KBM-7 (cell line): ENCODE data around the gene RPL27.
"Not testable (repeated sequence)": the region's sequence is repeated elsewhere in the genome, so short reads cannot be mapped to it uniquely, and the experiment has no call there.

Source experiments
- DNase-seq: peaks from one replicate; pipeline ENCODE4 v3.0.0-alpha.2; 2015
- in situ Hi-C: fragments of 300-500 bp; cut with MboI; formaldehyde crosslinking; loops from 2 replicates; pipeline ENCODE4 v1.14.3; 2020; ENCODE audit warnings: low sequenced_read_pairs, low pct_unique_long_range_greater_than_20kb, mixed read lengths

Gene RPL27

DNA sequence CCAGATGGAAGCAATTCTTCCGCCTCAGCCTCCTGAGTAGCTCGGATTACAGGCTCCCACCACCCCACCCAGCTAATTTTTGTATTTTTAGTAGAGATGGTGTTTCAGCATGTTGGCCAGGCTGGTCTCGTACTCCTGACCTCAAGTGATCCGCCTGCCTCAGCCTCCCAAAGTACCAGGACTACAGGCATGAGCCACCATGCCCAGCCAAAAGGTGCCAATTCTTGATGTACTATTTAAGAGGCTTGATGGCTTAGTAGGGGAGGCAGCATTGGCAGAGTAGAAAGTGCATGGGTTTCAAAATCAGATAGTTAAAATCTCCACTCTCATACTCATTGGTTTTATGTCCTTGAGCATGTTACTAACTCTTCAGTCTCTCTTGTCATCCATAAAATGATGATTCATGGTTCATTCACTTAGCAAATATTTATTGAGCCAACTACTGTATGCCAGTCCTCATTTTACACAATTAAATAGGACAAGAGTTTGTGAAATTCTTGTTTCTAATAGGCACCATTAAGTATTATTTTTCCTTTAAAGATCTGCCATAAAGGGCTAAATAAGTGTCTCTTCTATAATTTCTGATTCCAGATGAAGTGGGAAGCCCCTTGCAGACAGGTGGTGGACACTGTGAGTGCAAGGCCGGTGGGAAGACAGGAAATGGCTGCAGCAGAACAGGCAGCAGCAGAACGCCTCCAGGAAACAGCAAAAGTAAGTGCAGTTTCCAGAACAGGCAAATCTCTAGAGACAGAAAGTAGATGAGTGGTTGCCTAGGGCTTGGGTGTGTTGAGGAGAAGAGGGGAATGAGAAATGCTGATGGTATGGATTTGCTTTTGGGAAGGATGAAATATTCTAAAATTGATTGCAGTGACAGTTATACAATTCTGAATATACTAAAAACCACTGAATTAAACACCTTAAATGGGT is 8.2 kb upstream of the RPL27 start:
- in situ Hi-C loops, result no loop called here
- DNase-seq, result no peak

DNA sequence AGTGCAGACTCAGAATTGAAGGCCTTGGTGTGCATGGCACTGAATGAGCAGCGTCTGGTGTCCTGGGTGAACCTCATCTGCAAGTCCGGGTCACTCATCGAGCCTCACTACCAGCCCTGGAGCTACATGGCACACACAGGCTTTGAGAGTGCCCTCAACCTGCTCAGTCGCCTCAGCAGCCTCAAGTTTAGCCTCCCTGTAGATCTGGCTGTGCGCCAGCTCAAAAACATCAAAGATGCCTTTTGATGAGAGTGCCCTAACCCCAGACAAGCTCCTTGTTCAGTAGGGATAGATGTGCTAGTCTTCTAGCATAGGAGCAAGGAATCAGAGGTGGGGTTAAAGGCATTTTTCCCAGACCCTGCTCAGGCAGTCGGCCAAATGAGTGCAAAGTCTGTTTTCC is 6.7 kb upstream of the RPL27 start:
- DNase-seq, result no peak
- in situ Hi-C loops, result no loop called here

DNA sequence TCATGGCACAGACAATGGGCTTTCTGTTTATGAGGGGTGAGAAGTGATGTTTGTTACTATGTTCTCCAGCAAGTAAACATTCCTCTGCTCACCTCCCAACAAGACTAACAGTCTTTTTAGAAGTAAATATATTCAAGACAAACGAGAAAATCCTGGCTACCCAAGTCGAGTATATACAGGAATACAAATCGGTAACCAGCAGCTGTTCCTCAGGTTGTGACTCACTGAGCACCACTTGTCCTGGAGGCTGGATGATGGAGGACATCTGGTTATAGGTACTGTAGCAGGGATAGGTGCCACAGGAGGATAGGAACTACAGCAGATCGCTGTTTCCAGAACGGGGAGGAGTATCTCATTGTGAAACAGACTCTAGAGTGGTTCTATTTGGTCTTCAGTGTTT is 5.3 kb upstream of the RPL27 start:
- in situ Hi-C loops, result no loop called here
- no peak for DNase-seq

DNA sequence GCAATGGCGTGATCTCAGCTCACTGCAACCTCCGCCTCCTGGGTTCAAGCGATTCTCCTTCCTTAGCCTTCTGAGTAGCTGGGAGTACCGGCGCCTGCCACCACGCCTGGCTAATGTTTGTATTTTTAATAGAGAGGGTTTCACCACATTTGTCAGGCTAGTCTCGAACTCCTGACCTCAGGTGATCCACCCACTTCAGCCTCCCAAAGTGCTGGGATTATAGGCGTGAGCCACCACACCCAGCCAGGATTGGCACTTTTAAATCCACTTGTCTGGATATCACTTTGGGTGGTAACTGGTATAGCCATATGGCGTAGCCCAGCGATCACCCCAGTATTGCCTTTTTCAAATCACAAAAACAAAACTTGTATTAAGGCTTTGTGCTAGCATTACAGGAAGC is 4.3 kb upstream of the RPL27 start:
- in situ Hi-C loops, DNase-seq: not testable (repeated sequence)

DNA sequence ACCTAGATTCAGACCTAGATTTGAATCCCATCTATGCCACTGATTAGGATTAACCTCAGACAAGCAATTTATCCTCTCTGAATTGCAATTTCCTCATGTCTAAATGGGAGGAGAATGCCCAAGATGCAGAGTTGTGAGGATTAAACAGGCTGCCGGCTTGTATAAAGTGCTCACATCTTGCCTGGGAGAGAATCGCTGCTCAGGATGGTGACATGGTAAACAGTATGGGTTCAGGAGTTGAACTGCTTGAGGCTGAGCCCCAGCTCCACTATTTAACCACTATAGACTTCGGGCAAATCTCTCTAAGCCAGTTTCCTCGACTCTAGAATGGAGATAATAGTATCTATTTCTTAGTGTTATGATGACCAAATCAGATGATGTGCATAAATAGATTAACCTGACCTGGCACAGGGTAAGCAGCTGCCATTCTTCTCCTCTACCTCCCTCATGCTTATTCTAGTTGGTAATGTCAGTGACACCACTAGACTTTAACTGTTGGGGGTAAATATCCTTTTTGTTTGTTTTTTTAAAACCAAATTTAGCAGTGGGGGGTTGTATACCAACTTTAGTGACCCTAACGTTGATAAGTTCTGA is 732 bp upstream of the RPL27 start:
- DNase-seq, result no peak
- in situ Hi-C loops, result no loop called here

DNA sequence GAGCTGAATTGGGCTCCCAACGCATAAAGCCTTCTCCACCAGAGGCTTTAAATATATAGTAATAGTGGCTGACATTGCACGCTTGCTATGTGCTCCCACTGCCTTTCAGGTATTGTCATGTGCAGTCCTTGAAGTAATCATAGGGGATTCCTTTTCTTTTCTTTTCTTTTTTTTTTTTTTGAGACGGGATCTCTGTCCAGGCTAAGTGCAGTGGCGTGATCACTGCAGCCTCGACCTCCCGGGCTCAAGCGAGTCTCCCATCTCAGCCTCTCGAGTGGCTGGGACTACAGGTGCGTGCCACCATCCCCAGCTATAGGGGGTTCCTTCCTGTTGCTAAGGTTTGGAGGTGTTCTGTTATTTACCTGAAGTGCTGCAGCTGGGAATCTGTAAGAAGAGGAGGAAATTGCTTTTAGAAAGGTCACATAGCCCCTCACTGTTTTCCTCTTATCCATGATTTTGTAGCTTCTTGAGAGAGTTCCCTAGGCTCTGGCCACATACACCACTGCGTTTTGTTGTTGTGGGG is 845 bp downstream of the RPL27 start:
- in situ Hi-C loops, result no loop called here

DNA sequence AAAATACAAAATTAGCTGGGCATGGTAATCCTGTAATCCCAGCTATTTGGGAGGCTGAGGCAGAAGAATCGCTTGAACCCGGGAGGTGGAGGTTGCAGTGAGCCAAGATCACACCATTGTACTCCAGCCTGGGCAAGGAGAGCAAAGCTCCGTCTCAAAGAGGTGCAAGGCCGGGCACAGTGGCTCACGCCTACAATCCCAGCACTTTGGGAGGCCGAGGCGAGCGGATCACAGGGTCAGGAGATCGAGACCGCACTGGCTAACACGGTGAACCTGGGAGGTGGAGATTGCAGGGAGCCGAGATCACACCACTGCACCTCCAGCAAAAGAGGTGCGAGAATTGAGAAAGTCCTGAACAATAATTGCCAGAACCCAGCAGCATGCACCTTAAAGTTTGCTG is 2.7 kb downstream of the RPL27 start:
- in situ Hi-C loops, result loop anchor here (25.0 kb wide), 1 partner anchor 361 kb away; no protein-coding TSS in a partner anchor
- DNase-seq, result not testable (repeated sequence)

More for the DNA sequence above, 845 bp downstream of the RPL27 start:
- DNase-seq, result no peak

DNA sequence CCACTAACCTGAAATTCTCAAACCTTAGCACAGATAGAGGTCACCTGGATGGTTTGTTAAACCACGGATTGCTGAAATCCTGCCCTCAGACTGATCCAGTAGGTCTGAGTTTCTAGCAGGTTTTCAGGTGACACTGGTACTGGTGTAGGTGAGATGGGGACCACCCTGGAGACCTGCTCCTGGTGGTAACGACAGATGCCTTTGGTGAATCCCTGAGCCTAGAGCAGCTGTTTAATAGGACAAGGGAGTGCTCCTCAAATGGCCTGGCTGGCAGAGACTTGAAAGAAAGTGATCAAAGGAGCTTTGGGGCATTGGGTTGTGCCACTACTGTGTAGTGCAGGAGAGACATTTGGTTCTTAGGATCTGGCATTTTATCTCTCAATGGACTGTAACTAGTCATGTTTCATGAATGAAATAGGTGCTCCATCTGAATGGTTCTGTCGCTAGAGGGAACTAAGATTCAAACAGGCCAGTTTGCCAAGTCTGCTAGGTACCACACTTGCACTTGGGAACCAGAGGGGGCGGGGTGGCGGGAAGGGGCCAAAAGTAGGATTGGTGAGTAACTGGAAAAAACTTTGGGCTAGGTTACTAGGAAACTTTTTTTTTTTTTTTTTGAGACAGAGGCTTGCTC is 5.4 kb downstream of the RPL27 start:
- no peak for DNase-seq
- in situ Hi-C loops, result loop anchor here (25.0 kb wide), 1 partner anchor 359 kb away; no protein-coding TSS in a partner anchor

DNA sequence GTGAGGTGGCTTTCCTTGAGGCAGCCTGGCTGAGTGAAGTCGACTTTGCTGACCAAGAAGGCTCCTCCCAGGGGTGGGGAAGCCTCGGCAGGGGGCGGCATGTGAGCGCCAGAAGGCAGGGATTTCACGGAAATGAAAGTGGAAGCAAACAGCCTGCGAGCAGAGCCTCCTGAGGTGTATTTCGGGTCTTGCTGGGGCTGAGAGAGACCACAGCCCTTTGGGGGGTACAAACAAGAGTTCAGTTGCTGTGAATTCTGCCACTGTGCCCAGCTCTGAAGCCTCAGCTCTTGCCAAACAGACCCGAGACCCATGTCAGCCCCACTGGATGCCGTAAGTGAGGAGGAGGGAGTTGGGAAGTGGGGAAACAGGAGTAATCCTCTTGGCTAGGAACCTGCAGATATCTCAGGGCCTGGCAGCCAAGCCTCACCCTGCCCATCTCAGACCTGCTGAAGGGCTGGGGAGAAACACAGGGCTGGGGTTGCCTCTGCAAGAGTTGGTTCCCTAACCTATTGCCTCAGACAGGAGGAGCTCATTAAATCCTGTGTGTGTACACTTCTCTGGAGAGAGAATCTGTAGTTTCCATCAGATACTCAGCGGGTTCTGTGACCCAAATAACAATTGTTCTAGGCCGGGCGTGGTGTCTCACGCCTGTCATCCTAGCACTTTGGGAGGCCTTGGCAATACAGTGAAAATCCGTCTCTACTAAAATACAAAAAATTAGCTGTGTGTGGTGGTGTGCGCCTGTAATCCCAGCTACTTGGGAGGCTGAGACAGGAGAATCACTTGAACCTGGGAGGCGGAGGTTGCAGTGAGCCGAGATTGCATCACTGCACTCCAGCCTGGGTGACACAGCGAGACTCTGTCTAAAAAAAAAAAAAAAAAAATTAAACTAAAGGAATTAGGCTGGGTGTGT is 8.7 kb downstream of the RPL27 start, which contains the start of gene IFI35:
Gene IFI35, plus strand, starts transcription at position 146 of the 913 bp plus-strand sequence. Its CDS starts 164 bp downstream, at position 310.
- in situ Hi-C loops, result loop anchor here (25.0 kb wide), 1 partner anchor 355 kb away; no protein-coding TSS in a partner anchor
- peak; percentile 85 for DNase-seq

DNA sequence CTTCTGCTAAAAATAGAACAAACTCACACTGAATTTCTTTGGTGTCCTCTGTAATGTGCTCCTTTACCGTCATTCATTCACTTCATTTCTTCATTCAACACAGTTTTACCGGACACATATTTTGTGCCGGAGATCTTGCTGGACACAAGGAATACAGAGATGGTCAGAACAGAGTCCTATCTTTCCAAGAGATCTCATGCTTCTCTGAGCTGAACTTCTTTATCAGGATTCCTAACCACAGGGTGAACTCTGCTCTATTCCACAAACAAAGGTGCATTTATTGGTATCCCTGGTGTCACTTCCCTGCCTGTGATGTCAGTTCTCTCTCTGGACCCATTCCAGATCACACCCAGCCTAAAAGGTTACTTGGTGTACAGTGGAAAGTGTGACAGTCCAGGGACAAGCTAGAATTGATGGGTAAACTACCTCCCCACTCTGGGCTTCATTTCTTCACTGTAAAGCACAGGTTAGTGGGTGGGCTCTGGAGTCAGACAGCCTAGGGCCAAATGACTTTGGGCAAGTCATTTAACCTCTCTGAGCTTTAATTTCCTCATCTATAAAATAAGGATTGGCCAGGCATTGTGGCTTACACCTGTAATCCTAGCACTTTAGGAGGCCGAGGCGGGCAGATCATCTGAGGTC is 12.6 kb downstream of the RPL27 start:
- in situ Hi-C loops, result loop anchor here (10.0 to 25.0 kb wide), 2 partner anchors 56 to 352 kb away; no protein-coding TSS in a partner anchor
- DNase-seq, result no peak

DNA sequence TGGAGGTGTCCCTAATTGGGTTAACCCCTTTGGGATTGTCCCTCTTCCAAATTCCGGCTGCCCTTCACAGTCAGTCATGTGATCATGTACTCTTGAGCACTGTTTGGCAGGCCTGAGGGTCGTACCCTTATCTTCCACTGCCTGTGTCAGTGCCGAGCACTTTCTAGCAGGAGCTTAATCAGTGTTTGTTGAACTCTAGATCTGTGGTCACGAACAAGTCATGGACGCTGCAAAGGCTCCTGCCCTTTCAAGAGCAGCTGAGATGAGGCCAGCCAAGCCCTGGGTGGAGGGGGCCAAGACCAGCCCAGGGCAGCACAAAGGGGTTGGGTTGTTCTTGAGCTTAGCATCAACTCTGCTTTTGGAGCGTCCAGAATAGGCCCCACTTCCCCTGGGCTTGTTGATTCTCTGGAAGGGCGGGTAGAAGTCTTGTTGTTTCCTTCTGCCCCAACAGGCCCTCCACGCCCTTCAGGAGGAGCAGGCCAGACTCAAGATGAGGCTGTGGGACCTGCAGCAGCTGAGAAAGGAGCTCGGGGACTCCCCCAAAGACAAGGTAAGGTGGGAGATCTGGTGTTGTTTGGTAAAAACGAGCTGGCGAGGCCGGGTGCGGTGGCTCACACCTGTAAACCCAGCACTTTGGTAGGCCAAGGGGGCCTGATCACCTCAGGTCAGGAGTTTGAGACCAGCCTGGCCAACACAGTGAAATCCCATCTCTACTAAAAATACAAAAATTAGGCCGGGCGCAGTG is 13.7 kb downstream of the RPL27 start:
- no peak for DNase-seq
- in situ Hi-C loops, result loop anchor here (10.0 to 25.0 kb wide), 2 partner anchors 57 to 350 kb away; no protein-coding TSS in a partner anchor

DNA sequence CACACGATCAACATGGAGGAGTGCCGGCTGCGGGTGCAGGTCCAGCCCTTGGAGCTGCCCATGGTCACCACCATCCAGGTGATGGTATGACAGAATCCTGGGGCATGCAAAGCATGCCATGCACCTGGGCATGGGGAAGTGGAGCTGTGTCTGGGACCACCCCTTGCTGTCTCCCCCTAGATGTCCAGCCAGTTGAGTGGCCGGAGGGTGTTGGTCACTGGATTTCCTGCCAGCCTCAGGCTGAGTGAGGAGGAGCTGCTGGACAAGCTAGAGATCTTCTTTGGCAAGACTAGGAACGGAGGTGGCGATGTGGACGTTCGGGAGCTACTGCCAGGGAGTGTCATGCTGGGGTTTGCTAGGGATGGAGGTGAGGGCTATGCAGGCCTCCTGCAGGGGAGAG is 15.1 kb downstream of the RPL27 start:
- DNase-seq, result no peak
- in situ Hi-C loops, result loop anchor here (10.0 to 25.0 kb wide), 2 partner anchors 58 to 349 kb away; no protein-coding TSS in a partner anchor

DNA sequence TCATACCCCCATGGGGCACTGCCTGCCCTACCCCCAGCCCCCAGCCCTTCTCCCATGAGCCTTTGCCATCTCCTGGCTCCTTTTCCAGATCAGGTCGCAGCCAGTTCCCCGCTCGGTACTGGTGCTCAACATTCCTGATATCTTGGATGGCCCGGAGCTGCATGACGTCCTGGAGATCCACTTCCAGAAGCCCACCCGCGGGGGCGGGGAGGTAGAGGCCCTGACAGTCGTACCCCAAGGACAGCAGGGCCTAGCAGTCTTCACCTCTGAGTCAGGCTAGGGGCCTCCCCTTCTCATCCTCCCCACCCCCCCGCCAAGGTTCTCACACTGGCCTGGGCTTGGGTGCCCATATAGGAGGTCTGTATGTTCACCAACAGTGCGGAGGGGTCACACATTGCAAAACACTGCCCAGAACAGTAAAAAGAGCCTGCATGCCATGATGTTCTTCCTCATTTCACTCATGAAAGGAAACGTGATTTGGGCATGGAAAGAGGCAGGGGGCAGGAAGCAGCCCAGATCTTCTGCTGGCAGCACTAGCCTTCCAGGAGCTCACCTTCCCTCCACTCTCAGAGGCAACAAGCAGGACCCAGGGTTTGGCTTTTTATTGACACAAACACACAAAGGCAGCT is 15.9 kb downstream of the RPL27 start:
- in situ Hi-C loops, result loop anchor here (10.0 to 25.0 kb wide), 2 partner anchors 59 to 348 kb away; no protein-coding TSS in a partner anchor
- DNase-seq, result no peak

DNA sequence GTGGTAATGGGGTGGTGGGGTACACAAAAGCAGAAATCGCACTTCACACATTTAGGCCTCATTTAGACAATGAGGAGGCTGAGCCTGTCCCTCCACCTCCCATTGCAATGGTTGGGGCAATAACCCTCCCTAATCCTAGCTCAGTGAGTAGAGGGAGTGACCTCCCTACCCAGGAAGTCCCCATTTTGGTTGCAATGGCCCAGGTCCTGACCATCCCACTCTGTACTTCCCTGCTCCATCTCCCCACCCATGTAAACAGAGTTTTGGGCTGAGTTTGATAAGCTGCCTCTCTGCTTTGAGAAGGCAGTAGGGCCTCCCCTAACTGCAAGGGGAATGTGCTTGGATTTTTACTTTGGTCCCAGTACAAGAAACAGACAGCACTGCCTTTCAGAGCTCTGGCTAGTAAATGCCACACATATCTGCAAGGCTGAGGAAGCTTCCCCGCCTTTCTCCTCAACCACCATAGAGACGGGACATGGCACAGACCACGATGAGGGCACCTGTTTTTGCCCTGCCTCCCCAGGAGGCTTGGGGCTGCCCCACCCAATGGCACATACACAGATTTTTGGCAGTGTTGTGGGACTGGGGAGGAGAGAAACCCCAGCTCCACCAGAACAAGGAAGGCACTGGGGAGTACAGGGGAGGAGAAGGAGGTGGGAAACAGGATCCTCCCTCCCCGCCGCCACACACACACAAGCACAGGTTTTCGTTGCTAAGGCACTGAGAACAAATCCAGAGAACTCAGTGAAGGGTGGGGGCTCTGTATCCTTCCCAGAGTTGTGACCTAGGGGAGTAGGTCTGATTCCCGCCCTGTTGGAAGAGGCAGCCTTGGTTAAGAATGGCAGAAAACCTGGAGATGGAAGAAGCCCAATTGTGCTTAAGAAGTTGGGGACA is 16.7 kb downstream of the RPL27 start:
- in situ Hi-C loops, result loop anchor here (10.0 to 25.0 kb wide), 2 partner anchors 60 to 347 kb away; no protein-coding TSS in a partner anchor
- no peak for DNase-seq

DNA sequence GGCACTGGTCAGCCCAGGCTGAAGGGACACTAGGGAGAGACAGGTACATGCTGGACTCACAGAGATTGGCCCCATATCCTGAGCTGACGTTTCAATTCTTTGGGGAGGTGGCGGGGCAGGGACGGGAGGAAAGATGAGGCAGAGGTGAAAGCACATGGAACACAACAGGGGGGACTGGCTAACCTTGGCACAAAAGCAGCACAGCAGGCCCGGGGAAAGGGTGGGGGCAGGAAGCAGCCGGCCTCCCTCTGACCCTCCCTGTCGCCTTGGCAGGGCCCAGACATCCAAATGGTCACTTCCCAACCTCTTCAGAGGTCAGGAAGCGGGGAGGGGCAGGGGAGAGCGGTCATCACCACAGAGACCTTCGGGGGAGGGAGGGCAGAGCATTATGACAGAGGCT is 17.4 kb downstream of the RPL27 start:
- in situ Hi-C loops, result loop anchor here (10.0 to 25.0 kb wide), 2 partner anchors 61 to 347 kb away; no protein-coding TSS in a partner anchor
- DNase-seq, result no peak

DNA sequence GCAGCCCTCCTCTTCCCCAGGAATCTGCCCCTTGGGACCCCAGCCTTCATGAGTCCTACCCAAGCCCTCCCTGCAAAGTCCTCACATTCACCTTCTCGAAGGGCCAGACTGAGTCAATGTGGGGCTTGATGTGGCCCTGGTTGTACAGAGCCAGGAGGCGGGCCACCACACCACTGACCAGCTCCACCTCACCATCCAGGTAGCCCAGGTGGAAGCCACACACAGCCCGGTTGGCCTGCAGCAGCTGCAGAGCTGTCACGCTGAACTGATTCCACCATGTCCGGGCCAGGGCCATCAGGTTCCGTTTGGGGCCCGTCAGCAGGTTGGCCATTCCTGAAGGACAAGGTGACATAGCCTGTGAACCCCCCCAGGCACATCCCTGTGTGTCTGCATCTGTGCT is 18.0 kb downstream of the RPL27 start:
- in situ Hi-C loops, result loop anchor here (10.0 to 25.0 kb wide), 2 partner anchors 61 to 346 kb away; no protein-coding TSS in a partner anchor
- DNase-seq, result no peak
